ENCODE results near the gene TRIM4.
"Not testable (repeated sequence)": the region's sequence is repeated elsewhere in the genome, so short reads cannot be mapped to it uniquely, and the experiment has no call there.

TRIM4 gene

GRCh38 chr7:99894738-99895137 lies 24.6 kb downstream of the TRIM4 start:
- no peak for DNase-seq (ENCODE audit: low read depth)
- H3K4me3 ChIP-seq (ENCODE audit: low read depth, low read length) = no peak overlapping the region
- TF ChIP-seq CTCF (IDR thresholded peaks at IDR 0.05; ENCODE audit: control insufficient read depth, extremely low read depth, insufficient read depth) = no peak

- DNase-seq (ENCODE audit: low read depth) = no peak
- H3K4me3 ChIP-seq (ENCODE audit: low read depth, low read length) = no peak overlapping the region
- no peak for TF ChIP-seq CTCF (IDR thresholded peaks at IDR 0.05; ENCODE audit: control insufficient read depth, extremely low read depth, insufficient read depth)
These were observed 26.1 kb downstream of the TRIM4 start for GRCh38 chr7:99893280-99893679.

GRCh38 chr7:99890348-99890747 lies 29.0 kb downstream of the TRIM4 start:
- DNase-seq (ENCODE audit: low read depth); H3K4me3 ChIP-seq (ENCODE audit: low read depth, low read length): not testable (repeated sequence)

- not testable (repeated sequence) for DNase-seq (ENCODE audit: low read depth); H3K4me3 ChIP-seq (ENCODE audit: low read depth, low read length)
These were observed 31.0 kb downstream of the TRIM4 start for GRCh38 chr7:99888366-99888765.

- DNase-seq (ENCODE audit: low read depth) = no peak
- no peak for TF ChIP-seq CTCF (IDR thresholded peaks at IDR 0.05; ENCODE audit: control insufficient read depth, extremely low read depth, insufficient read depth)
- H3K4me3 ChIP-seq (ENCODE audit: low read depth, low read length) = no peak overlapping the region
These were observed 38.0 kb downstream of the TRIM4 start for GRCh38 chr7:99881370-99881769.

GRCh38 chr7:99876933-99877332 lies 42.4 kb downstream of the TRIM4 start, which contains the start of gene OR2AE1:
OR2AE1 (minus strand) TSS chr7:99877033; CDS start chr7:99877033, 0 bp downstream.
- H3K4me3 ChIP-seq (ENCODE audit: low read depth, low read length) = no peak within 1 kb of the TSS
- no peak for TF ChIP-seq CTCF (IDR thresholded peaks at IDR 0.05; ENCODE audit: control insufficient read depth, extremely low read depth, insufficient read depth)
- DNase-seq (ENCODE audit: low read depth) = no peak

- no peak overlapping the region for H3K4me3 ChIP-seq (ENCODE audit: low read depth, low read length)
- no peak for DNase-seq (ENCODE audit: low read depth)
- no peak for TF ChIP-seq CTCF (IDR thresholded peaks at IDR 0.05; ENCODE audit: control insufficient read depth, extremely low read depth, insufficient read depth)
These were observed 42.8 kb downstream of the TRIM4 start for GRCh38 chr7:99876491-99876890.

GRCh38 chr7:99868246-99868645 lies 51.1 kb downstream of the TRIM4 start:
- H3K4me3 ChIP-seq (ENCODE audit: low read depth, low read length) = no peak overlapping the region
- no peak for TF ChIP-seq CTCF (IDR thresholded peaks at IDR 0.05; ENCODE audit: control insufficient read depth, extremely low read depth, insufficient read depth)
- DNase-seq (ENCODE audit: low read depth) = no peak

GRCh38 chr7:99867477-99867876 lies 51.9 kb downstream of the TRIM4 start:
- not testable (repeated sequence) for H3K4me3 ChIP-seq (ENCODE audit: low read depth, low read length); DNase-seq (ENCODE audit: low read depth)

Measured in LNCaP clone FGC (cell line).